ENCODE results near the gene MYH7B. TPM values are rescaled to one million over a fixed set of nuclear protein-coding genes. Genes with fewer than 3 reads are reported as not detected.

The MYH7B gene
- total RNA-seq, 2 donors from 2014 or later, result 0.46 to 1.2 TPM

GRCh38 chr20:34951252-34951651, 4.4 kb upstream of the MYH7B start:
- DNase-seq (no peak), ATAC-seq (replicated peaks in 1 of 2) (no peak)
- Mint-ChIP-seq H3K36me3 (ENCODE audit: insufficient read depth in 2 of 2) (peaks cover 3 to 11% of the 10 kb centered on the region in 2 donors), H3K27me3 (ENCODE audit: low read depth) (no peaks in the 10 kb centered on the region), H3K4me3 (no peak overlapping the region), H3K27ac (no peak overlapping the region), H3K9me3 (no peaks in the 10 kb centered on the region), H3K4me1 (ENCODE audit: low read depth) (peaks cover 22% of the 10 kb centered on the region)

- Mint-ChIP-seq H3K4me1 (ENCODE audit: low read depth) (peaks cover 26% of the 10 kb centered on the region), H3K27me3 (ENCODE audit: low read depth) (no peaks in the 10 kb centered on the region), H3K36me3 (ENCODE audit: insufficient read depth in 2 of 2) (peaks cover 3 to 11% of the 10 kb centered on the region in 2 donors), H3K9me3 (no peaks in the 10 kb centered on the region), H3K4me3 (no peak overlapping the region), H3K27ac (no peak overlapping the region)
- DNase-seq (no peak), ATAC-seq (replicated peaks in 1 of 2) (no peak)
Measured at GRCh38 chr20:34951652-34952051, 4.0 kb upstream of the MYH7B start.

GRCh38 chr20:34952671-34953070, 3.0 kb upstream of the MYH7B start:
- no peak for ATAC-seq (replicated peaks in 1 of 2)
- Mint-ChIP-seq H3K4me1 (ENCODE audit: low read depth) (peaks cover 31% of the 10 kb centered on the region), H3K9me3 (no peaks in the 10 kb centered on the region), H3K4me3 (no peak overlapping the region), H3K36me3 (ENCODE audit: insufficient read depth in 2 of 2) (peaks cover 3 to 11% of the 10 kb centered on the region in 2 donors), H3K27me3 (ENCODE audit: low read depth) (no peaks in the 10 kb centered on the region), H3K27ac (no peak overlapping the region)
- no peak for DNase-seq

GRCh38 chr20:34953960-34954359, 1.7 kb upstream of the MYH7B start:
- peak overlapping the region in 1 of 2 donors; percentile 99 for H3K4me3 Mint-ChIP-seq
- no peaks in the 10 kb centered on the region for H3K27me3 Mint-ChIP-seq (ENCODE audit: low read depth)
- ATAC-seq (replicated peaks in 1 of 2), result no peak
- no peak overlapping the region for H3K27ac Mint-ChIP-seq
- DNase-seq, result no peak
- peaks cover 25% of the 10 kb centered on the region for H3K4me1 Mint-ChIP-seq (ENCODE audit: low read depth)
- H3K9me3 Mint-ChIP-seq, result no peaks in the 10 kb centered on the region
- peaks cover 3 to 8% of the 10 kb centered on the region in 2 donors for H3K36me3 Mint-ChIP-seq (ENCODE audit: insufficient read depth in 2 of 2)

- Mint-ChIP-seq H3K9me3 (no peaks in the 10 kb centered on the region), H3K27ac (peak overlapping the region; percentile 76), H3K27me3 (ENCODE audit: low read depth) (no peaks in the 10 kb centered on the region), H3K4me1 (ENCODE audit: low read depth) (peaks cover 25% of the 10 kb centered on the region), H3K36me3 (ENCODE audit: insufficient read depth in 2 of 2) (peaks cover under 1 to 7% of the 10 kb centered on the region in 2 donors), H3K4me3 (peak overlapping the region; percentile 89 to 99)
- no peak for ATAC-seq (replicated peaks in 1 of 2)
- DNase-seq, result no peak
Measured at GRCh38 chr20:34954904-34955230, 801 bp upstream of the MYH7B start.

GRCh38 chr20:34956041-34956458, 382 bp downstream of the MYH7B start:
- DNase-seq (no peak), ATAC-seq (replicated peaks in 1 of 2) (no peak)
- Mint-ChIP-seq H3K9me3 (no peaks in the 10 kb centered on the region), H3K4me3 (peak overlapping the region; percentile 89 to 99), H3K36me3 (ENCODE audit: insufficient read depth in 2 of 2) (peaks cover 0 to 7% of the 10 kb centered on the region in 2 donors), H3K27ac (peak overlapping the region; percentile 76), H3K27me3 (ENCODE audit: low read depth) (no peaks in the 10 kb centered on the region), H3K4me1 (ENCODE audit: low read depth) (peaks cover 32% of the 10 kb centered on the region)

GRCh38 chr20:34956751-34957472, 1.2 kb downstream of the MYH7B start:
- H3K9me3 Mint-ChIP-seq, result no peaks in the 10 kb centered on the region
- ATAC-seq (replicated peaks in 1 of 2) (no peak), DNase-seq (no peak)
- H3K27ac Mint-ChIP-seq, result no peak overlapping the region
- H3K4me3 Mint-ChIP-seq, result peak overlapping the region in 1 of 2 donors; percentile 99
- no peaks in the 10 kb centered on the region for H3K27me3 Mint-ChIP-seq (ENCODE audit: low read depth)
- H3K36me3 Mint-ChIP-seq (ENCODE audit: insufficient read depth in 2 of 2), result peaks cover 0 to 7% of the 10 kb centered on the region in 2 donors
- H3K4me1 Mint-ChIP-seq (ENCODE audit: low read depth), result peaks cover 32% of the 10 kb centered on the region

- no peaks in the 10 kb centered on the region for H3K9me3 Mint-ChIP-seq
- no peaks in the 10 kb centered on the region for H3K27me3 Mint-ChIP-seq (ENCODE audit: low read depth)
Measured at GRCh38 chr20:34964486-34964885, 8.8 kb downstream of the MYH7B start.

GRCh38 chr20:34965051-34965450, 9.4 kb downstream of the MYH7B start:
- Mint-ChIP-seq H3K27ac (no peak overlapping the region), H3K27me3 (ENCODE audit: low read depth) (no peaks in the 10 kb centered on the region), H3K4me3 (no peak overlapping the region), H3K9me3 (no peaks in the 10 kb centered on the region), H3K36me3 (ENCODE audit: insufficient read depth in 2 of 2) (no peaks in the 10 kb centered on the region), H3K4me1 (ENCODE audit: low read depth) (peaks cover 7% of the 10 kb centered on the region)
- ATAC-seq (replicated peaks in 1 of 2) (no peak), DNase-seq (no peak)

More at GRCh38 chr20:34964486-34964885, 8.8 kb downstream of the MYH7B start:
- Mint-ChIP-seq H3K27ac (no peak overlapping the region), H3K4me3 (no peak overlapping the region), H3K36me3 (ENCODE audit: insufficient read depth in 2 of 2) (no peaks in the 10 kb centered on the region), H3K4me1 (ENCODE audit: low read depth) (peaks cover 7% of the 10 kb centered on the region)
- ATAC-seq (replicated peaks in 1 of 2) (no peak), DNase-seq (no peak)

- Mint-ChIP-seq H3K27me3 (ENCODE audit: low read depth) (no peaks in the 10 kb centered on the region), H3K4me1 (ENCODE audit: low read depth) (no peaks in the 10 kb centered on the region), H3K27ac (no peak overlapping the region), H3K4me3 (no peak overlapping the region), H3K36me3 (ENCODE audit: insufficient read depth in 2 of 2) (no peaks in the 10 kb centered on the region), H3K9me3 (no peaks in the 10 kb centered on the region)
- ATAC-seq (replicated peaks in 1 of 2) (no peak), DNase-seq (no peak)
Measured at GRCh38 chr20:34967421-34967820, 11.8 kb downstream of the MYH7B start.

GRCh38 chr20:34968042-34968775, 12.5 kb downstream of the MYH7B start:
- no peak for DNase-seq
- Mint-ChIP-seq H3K27me3 (ENCODE audit: low read depth) (no peaks in the 10 kb centered on the region), H3K9me3 (no peaks in the 10 kb centered on the region), H3K36me3 (ENCODE audit: insufficient read depth in 2 of 2) (no peaks in the 10 kb centered on the region), H3K4me1 (ENCODE audit: low read depth) (no peaks in the 10 kb centered on the region), H3K27ac (no peak overlapping the region), H3K4me3 (no peak overlapping the region)
- no peak for ATAC-seq (replicated peaks in 1 of 2)

GRCh38 chr20:34970193-34970840, 14.6 kb downstream of the MYH7B start:
- no peak for DNase-seq
- Mint-ChIP-seq H3K27ac (no peak overlapping the region), H3K36me3 (ENCODE audit: insufficient read depth in 2 of 2) (no peaks in the 10 kb centered on the region), H3K27me3 (ENCODE audit: low read depth) (peaks cover 5% of the 10 kb centered on the region), H3K4me1 (ENCODE audit: low read depth) (no peaks in the 10 kb centered on the region), H3K4me3 (no peak overlapping the region), H3K9me3 (no peaks in the 10 kb centered on the region)
- ATAC-seq (replicated peaks in 1 of 2), result no peak

GRCh38 chr20:34970846-34971560, 15.3 kb downstream of the MYH7B start:
- DNase-seq (no peak), ATAC-seq (replicated peaks in 1 of 2) (no peak)
- no peaks in the 10 kb centered on the region for H3K4me1 Mint-ChIP-seq (ENCODE audit: low read depth)

More at GRCh38 chr20:34970846-34971560, 15.3 kb downstream of the MYH7B start:
- Mint-ChIP-seq H3K27me3 (ENCODE audit: low read depth) (peaks cover 5% of the 10 kb centered on the region), H3K4me3 (no peak overlapping the region), H3K27ac (no peak overlapping the region), H3K36me3 (ENCODE audit: insufficient read depth in 2 of 2) (no peaks in the 10 kb centered on the region), H3K9me3 (no peaks in the 10 kb centered on the region)

Measured in activated T-cell treated with anti-CD3 and anti-CD28 coated beads, Interleukin-2, amount 50 U/mL, for 72 hours (primary cell).